GM18511 (cell line): ENCODE measurements around the gene RASA1.

ENCODE experiments used
- ATAC-seq: cut with Tn5 transposase; IDR thresholded peaks from one replicate; pipeline ENCODE4 v1.9.1; 2021; ENCODE audit warnings: mild to moderate bottlenecking, moderate library complexity; ENCODE audit not compliant: unreplicated experiment

The RASA1 gene

DNA sequence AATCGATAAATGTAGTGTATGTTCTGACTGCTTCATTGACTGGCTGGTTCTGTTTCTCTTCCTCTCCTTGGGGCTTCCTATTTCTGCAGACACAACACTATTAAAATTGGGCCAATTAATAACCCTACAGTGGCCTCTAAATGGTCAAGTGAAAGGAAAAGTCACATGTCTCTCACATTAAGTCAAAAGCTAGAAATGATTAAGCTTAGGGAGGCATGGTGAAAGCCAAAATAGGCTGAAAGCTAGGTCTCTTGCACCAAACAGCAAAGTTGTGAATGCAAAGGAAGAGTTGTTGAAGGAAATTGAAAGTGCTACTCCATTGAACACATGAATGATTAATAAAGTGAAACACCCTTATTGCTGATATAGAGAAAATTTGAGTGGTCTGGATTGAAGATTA is 86.8 kb downstream of the RASA1 start:
- ATAC-seq: peak; percentile 99

- ATAC-seq: no peak
These were observed 91.4 kb downstream of the RASA1 start for GRCh38 chr5:87359106-87359505.

- no peak for ATAC-seq
These were observed 92.4 kb downstream of the RASA1 start for GRCh38 chr5:87360132-87360531.

GRCh38 chr5:87361031-87361445 is 93.4 kb downstream of the RASA1 start:
- no peak for ATAC-seq

DNA sequence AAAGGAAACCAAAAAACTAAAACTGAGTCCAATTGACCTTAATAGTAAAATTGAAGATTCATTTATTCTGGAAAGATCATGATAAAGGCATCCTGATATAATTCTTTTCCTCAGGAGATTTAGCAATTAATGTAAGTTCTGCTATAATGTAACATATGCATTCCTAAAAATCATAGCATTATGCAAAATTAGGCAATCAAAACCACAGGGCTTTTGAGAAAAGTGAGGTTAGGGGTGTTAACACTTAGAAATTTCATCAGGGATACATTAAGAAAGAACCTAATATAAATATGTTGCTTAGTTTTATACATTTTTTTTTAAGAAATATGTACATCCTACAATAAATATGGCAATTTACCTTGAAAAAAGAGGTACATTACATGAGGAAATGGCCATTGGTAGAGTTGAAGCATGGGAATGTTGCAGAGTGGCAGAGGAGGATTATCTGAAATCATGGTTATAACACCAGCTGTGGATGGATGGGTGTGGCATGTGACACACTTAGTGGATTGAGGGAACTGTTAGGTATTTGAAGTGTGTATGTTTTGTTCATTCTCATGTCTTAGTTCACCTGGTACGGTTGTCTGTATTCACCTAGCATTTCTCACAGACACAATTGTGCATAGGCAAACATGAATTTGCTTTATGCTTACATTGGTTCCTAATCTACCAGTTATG is 94.0 kb downstream of the RASA1 start:
- ATAC-seq: no peak

- no peak for ATAC-seq
These were observed 99.6 kb downstream of the RASA1 start for GRCh38 chr5:87367243-87367642.

DNA sequence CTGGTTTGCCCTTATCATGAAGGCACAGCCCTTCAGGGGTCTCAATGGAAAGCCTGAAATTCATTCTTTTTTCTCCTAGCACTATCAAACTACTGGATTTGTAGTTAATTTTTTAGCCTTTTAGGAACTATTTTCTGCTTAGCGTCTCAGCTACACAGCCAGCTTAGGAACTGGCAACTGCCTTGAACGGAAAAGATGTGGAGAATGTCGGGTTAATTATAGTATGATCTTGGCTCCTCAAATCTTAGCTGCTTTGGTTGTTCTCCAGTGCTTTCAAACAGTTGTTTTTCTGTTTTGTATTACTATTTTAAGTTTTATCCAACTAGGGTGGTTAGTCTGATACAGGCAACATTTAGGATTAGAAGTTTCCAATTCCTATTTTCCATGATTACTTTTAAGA is 100.9 kb downstream of the RASA1 start:
- no peak for ATAC-seq

DNA sequence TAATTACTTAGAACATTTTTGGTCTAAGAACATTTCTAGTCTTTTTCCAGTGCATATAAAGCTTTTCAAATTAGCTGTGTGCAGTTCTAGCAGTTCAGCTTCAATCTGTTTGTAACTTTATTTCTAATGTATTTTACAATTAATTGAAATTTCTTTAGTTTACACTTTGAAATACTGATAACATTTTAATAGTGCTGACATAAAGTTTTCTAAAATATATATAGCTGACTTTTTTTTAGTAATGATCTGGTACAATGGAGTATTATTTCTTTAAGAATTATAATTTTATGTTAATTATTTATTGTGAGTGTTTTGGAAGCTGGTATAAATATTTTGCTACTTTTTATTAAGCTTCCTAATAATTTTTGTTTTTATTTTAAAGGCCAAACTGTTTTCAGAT is 101.7 kb downstream of the RASA1 start:
- ATAC-seq: no peak

GRCh38 chr5:87372705-87373104 is 105.0 kb downstream of the RASA1 start:
- ATAC-seq: no peak

- ATAC-seq: no peak
These were observed 114.5 kb downstream of the RASA1 start for GRCh38 chr5:87382224-87382623.

GRCh38 chr5:87383216-87383615 is 115.5 kb downstream of the RASA1 start:
- ATAC-seq: no peak

DNA sequence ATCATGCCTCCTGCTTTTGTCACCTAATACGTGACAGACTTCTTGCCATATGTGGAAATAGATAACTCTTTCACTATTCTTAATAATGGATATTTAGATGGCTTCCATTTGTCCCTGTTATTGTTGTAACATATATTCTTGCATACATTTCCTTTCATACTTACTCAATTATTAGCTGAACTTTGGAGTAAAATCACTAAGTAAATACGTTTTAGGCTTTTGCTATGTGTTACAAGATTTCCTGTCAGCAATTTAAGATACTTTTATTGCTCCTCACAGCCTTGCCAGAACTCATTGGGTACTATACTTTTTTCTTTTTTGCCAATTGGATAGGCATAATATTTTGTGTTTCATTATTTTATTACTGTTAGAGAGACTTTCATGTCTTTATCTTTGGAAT is 118.1 kb downstream of the RASA1 start:
- ATAC-seq: no peak

DNA sequence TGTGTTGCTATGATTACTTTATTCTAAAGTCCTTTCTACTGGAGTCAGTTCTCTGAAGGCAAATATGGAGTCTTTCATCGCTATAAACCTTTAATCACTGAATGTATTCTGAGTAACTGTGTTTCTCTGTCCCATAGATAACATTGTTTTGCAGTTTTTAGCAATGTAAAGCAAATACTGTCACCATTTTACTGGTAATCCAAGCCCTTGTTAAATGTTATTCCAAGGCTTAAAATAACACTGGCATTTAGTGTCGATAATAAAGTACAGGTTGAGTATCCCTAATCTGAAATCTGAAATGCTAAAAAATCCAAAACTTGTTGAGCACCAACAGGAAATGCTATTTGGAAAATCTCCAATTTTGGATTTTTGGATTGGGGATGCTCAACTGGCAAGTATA is 120.4 kb downstream of the RASA1 start:
- ATAC-seq: no peak

GRCh38 chr5:87389296-87390034 is 121.8 kb downstream of the RASA1 start:
- peak; percentile 21 for ATAC-seq

DNA sequence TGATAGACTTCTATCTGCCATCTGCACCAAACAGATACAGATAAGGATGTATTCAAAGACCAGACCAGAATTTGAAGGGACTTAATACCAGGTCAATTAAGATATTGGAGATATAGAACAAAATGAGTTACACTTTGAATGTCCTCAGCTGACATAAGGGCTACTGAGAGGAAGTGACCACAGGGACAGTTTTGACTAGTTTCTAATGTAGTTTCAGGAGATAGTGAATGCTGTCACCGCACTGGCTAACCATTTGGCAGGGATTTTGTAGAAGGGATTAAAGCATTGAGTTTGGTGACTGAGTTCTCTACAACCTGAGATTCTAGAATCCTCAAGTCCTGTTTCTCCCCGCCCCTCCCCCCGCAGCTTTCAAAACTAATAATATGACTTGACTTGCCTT is 122.4 kb downstream of the RASA1 start:
- peak; percentile 64 for ATAC-seq

DNA sequence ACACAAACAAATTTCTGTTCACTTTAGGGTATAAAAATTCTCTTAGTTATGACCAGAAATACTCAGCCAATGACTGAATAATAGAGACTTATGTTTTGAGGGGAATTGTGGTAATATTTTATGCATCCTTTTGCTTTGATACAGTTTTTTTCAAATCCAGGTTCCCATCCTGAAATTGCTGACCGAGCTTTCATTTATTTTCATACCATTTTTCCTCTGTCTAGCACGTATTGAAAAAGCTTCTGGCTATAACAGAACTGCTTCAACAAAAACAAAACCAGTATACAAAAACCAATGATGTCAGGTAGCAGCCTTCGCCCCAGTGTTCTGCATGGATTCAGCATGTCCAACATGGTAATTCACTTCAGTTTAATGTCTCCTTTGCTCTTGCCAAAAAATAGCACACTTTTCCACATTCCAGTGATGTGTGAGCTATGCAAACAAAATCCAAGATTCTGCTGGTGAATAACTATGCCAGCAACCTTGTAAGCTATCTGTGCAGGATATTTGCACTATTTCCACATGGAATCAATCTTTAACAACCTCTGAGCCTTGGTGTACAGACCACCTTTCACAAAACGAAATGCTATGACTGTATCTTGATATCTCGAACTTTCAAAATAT is 123.0 kb downstream of the RASA1 start:
- no peak for ATAC-seq

GRCh38 chr5:87392170-87392569 is 124.5 kb downstream of the RASA1 start:
- no peak for ATAC-seq

- no peak for ATAC-seq
These were observed 125.1 kb downstream of the RASA1 start for GRCh38 chr5:87392801-87393200.

GRCh38 chr5:87393331-87393730 is 125.6 kb downstream of the RASA1 start:
- no peak for ATAC-seq

DNA sequence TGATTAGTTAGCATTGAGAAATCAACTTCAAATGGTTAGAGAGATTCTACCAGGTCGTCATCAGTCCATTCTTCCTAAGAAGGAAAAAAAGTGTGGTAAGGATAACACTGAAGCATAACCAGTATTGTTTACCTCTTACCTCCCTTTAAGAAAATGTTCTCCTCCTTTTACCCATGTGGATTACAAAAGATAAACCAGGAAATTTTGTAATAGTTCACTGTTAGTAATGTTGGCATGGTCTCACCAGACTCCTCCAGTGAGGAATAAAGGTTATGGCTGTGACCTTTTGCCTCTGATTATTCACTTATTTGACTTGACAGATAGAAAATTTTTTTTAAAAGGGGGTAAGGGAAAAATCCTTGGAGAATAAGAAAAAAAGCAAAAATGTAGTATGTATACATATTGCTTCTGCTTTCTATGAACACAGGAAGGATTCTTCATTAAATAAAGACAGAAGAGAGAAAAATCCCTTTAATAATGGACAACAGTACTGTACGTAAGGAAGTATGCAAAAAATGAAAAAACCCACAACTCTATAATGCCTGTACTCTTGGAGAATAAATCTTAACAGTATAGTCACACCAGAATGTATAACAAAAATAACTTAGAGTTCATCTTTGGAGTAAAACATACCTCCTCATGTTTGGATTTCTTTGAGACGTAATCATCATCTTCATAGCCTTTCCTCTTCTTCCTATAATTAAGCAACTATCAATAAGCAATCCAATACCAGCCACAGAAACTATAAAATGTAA is 126.9 kb downstream of the RASA1 start:
- no peak for ATAC-seq

GRCh38 chr5:87398981-87399614 is 131.4 kb downstream of the RASA1 start:
- no peak for ATAC-seq
